GM20000 (cell line): ENCODE measurements around the gene MYO18B.

ENCODE experiments used
- DNase-seq: peaks from one replicate; pipeline ENCODE4 v3.0.0; 2012; ENCODE audit warnings: low spot score
- CTCF ChIP-seq: IDR thresholded peaks from 2 replicates; pipeline ENCODE4 v1.5.1; 2012; ENCODE audit warnings: mild to moderate bottlenecking, control low read depth; ENCODE audit errors: extremely low read depth, missing control alignments

The MYO18B gene

DNA sequence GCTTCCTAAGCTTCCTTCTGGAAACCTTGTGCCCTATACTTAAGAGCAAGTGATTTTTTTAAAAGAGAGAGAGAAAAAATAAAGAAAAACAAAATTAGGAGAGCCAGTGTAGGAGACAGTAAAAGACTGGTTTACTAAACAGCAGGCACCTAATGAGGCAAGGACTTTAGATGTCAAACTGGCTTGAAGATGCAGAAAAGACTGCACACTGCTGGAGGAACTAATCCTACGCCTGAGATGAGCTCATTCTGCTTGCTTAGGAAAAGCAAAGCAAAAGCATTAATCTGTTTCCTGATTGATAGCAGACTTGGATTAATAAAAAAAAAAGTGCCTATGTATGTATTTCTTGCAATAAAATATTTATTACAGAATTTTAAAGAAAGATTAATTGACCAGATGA is 313.7 kb downstream of the MYO18B start:
- no peak for DNase-seq
- TF ChIP-seq CTCF, result no peak

DNA sequence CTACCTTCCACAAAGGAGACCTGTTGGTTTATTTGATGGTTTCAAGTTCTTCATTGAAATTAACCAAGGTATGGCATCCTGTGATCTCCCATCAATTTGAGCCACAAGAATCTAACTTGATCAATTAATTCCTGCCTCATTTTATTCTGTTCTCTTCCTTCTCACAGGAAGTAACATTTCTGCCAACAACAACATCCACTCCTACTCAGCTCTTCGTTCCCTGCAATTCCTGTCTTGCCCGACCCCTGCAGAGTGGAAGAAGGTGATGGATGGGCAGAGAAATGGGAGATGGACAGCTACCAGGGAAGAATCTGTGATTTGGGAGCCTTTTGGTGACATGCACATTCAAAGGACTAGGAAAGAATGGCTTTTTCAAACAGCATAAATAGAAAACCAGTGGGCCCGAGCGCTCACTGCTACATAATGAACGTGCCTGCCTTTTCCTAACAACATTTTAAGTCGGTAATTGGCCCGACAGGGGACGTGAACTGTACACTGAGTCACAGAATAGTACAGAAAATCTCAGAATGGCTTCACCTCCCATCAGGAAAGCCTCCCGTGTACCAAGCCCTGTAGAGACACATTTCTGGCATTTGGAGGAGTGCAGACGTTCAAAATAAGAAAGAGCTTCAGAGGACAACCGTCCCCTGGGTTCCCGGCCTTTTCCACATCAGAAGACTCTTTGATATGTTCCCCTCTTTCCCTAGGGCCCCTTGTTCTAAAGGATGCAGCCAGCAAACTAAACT is 314.6 kb downstream of the MYO18B start:
- no peak for TF ChIP-seq CTCF
- no peak for DNase-seq

DNA sequence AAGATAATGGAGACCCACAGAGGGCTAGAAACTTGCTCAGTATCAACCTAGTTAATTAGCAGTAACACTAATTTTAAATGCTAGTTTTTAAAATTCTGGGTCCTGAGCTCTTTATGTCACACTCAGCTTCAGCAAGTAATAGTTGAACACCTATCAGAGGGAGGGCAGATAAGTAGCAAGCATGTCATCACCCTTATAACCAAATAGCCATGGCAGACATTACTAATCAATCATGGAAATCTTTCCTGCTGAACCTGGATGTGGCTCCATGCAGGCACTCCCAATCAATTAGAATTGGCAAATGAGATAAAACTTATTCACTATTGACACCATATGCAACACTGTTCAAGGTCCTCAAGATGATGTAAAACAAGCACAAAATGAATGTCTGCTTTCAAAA is 315.7 kb downstream of the MYO18B start:
- no peak for TF ChIP-seq CTCF
- no peak for DNase-seq

GRCh38 chr22:26064048-26064447 is 322.1 kb downstream of the MYO18B start:
- no peak for TF ChIP-seq CTCF

DNA sequence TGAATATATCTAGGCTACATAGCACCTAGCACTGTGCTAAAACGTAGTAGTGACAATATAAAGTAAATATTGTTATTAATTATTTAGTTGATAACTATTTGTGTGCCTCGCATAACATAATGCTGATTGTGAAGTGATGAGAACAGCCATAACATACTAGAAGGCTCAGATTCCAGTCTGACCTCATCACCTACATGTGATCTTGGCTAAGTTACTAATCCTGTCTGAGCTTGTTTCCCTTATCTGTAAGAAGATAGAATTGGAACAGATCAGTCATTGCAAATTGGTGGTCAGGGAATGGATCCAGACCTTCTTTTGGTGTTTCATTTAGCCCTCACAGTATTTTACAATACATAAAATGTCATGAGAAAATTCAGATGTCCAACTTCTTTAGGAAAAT is 323.9 kb downstream of the MYO18B start:
- TF ChIP-seq CTCF, result no peak
- no peak for DNase-seq

More at GRCh38 chr22:26064048-26064447, 322.1 kb downstream of the MYO18B start:
- DNase-seq, result no peak

DNA sequence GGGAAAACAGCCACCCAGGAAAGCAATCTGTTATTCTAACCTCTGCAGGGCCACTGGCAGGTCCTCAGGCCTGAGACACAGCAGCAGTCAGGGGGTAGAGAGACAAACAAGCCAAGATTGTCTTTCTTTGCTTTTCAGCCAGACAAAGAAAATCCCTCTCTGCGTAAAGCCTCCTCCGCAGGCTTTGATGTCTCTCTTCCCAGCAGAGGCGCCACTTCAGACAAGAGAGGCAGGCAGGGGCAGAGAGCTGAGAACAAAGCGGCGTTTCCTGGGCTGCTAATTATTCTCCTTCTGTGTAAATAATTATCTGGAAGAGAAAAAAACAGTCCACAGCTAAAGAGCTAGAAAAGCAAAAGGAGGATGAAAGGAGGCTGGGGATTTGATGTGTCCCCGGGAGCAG is 324.5 kb downstream of the MYO18B start:
- no peak for DNase-seq
- TF ChIP-seq CTCF, result no peak

DNA sequence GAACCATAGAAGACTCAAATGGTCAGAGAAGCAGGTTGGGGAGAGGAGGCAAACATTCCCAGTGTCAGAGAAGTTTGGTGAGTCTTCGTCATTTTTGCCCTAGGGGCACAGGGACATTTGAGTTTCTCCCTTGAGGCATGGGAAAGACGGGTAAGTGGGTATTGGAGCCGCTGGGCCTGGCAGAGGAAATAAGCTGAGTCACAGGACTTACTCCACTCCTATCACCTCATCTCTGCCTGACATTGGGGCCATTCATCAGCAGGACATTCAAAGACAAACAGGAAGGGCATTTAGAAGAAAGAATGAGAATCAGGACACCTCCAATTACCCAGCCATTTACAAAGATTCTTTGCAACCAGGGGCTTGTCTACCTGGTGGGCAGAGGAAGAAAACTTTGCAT is 326.6 kb downstream of the MYO18B start:
- DNase-seq, result no peak
- no peak for TF ChIP-seq CTCF
